Heart left ventricle (tissue), 13 donors: Measurements from ENCODE around the gene SYMPK.

Experiments
- POLR2A ChIP-seq, 2 donors: fragments of 450-650 bp; IDR thresholded peaks; one replicate each; pipeline ENCODE4 v1.6.1; 2017; ENCODE audit warnings: antibody characterized with exemption in 2 of 2, mild to moderate bottlenecking in 2 of 2, moderate library complexity in 2 of 2
- TF ChIP-seq, protein P1 (sequence below), 12 donors: fragments of 200-600 bp; sonication (generic) in 4 of 12; IDR thresholded peaks; one replicate each; pipeline versions ENCODE4 v1.5.0 to v1.8.0; 2018 to 2022; ENCODE audit warnings: antibody characterized with exemption in 12 of 12, mild to moderate bottlenecking in 5 of 12
- donor health status: ischemic (EF 13 %, LVEDD 7.1; RV severe dilation, severe dysfunction).
- donor health status: DM: no; HTN: yes; CAD: no.
- donor health status: DM: no; HTN: no; CAD: no.
- donor health status: ischemic (EF 25% LVEDD 6.9; RV normal size, moderate dysfunction).
- donor health status: ischemic (EF 25% LVEDD 5.7; RV mildly dilated, moderate dysfunction).
- donor health status: ischemic (EF 35%, LVEDD 5.7; RV mildly dilated, moderate dysfunction).
- donor health status: nonischemic (EF 11% LVEDD 7.7; RV severe dilation, severe dysfunction).
- donor health status: DM: yes; HTN: yes; CAD: no.
- donor health status: PGD.
- donor health status: ischemic (EF 29% LVEDD 5.4; RV normal size, mild dysfunction).
- donor health status: nonischemic (EF 23%, LVEDD 6.1; RV moderate dilation, normal function).

DNA sequence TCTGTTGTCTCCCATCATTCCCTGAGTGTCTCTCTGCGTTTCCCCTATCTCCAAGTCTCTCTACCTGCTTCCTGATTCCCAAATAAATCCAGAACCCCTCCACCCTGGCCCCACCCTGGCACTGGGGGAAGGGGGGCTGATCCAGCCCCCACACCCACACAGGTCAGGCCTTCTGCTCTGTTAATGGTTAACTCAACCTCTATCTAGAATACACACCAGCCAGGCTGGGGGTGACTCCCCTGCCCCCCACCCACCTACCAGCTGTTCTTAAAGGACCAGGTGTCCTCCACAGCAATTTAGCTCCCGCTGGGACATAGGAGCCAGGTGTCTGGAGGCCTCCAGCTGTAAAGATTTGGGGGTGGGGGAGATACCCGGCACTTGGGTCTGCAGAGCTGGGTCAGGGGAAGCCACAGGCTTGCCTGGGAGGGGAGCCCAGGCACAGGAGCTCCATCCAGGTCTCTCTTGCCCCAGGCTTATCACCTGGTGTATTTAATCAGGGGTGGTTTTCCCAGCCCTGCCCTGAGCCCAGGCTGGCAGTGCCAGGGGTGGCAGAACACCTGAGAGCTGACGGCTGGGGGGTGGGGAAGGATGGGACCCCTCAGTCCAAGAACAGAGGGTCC, 19.1 kb upstream of the SYMPK start:
- TF ChIP-seq, protein P1, sequence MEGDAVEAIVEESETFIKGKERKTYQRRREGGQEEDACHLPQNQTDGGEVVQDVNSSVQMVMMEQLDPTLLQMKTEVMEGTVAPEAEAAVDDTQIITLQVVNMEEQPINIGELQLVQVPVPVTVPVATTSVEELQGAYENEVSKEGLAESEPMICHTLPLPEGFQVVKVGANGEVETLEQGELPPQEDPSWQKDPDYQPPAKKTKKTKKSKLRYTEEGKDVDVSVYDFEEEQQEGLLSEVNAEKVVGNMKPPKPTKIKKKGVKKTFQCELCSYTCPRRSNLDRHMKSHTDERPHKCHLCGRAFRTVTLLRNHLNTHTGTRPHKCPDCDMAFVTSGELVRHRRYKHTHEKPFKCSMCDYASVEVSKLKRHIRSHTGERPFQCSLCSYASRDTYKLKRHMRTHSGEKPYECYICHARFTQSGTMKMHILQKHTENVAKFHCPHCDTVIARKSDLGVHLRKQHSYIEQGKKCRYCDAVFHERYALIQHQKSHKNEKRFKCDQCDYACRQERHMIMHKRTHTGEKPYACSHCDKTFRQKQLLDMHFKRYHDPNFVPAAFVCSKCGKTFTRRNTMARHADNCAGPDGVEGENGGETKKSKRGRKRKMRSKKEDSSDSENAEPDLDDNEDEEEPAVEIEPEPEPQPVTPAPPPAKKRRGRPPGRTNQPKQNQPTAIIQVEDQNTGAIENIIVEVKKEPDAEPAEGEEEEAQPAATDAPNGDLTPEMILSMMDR (IDR thresholded peaks at IDR 0.05): no peak
- TF ChIP-seq POLR2A (IDR thresholded peaks at IDR 0.05): no peak
